DMS153 treated with DMSO at 0.1 percent for 48 hours (cell line): ENCODE measurements around the gene PKDREJ.
"Not testable (repeated sequence)": the region's sequence is repeated elsewhere in the genome, so short reads cannot be mapped to it uniquely, and the experiment has no call there.

Experiments used
- DNase-seq: peaks from one replicate; lab custom pipeline; 2025; ENCODE audit not compliant: unreplicated experiment; lab: John Stamatoyannopoulos, UW

PKDREJ gene, protein sequence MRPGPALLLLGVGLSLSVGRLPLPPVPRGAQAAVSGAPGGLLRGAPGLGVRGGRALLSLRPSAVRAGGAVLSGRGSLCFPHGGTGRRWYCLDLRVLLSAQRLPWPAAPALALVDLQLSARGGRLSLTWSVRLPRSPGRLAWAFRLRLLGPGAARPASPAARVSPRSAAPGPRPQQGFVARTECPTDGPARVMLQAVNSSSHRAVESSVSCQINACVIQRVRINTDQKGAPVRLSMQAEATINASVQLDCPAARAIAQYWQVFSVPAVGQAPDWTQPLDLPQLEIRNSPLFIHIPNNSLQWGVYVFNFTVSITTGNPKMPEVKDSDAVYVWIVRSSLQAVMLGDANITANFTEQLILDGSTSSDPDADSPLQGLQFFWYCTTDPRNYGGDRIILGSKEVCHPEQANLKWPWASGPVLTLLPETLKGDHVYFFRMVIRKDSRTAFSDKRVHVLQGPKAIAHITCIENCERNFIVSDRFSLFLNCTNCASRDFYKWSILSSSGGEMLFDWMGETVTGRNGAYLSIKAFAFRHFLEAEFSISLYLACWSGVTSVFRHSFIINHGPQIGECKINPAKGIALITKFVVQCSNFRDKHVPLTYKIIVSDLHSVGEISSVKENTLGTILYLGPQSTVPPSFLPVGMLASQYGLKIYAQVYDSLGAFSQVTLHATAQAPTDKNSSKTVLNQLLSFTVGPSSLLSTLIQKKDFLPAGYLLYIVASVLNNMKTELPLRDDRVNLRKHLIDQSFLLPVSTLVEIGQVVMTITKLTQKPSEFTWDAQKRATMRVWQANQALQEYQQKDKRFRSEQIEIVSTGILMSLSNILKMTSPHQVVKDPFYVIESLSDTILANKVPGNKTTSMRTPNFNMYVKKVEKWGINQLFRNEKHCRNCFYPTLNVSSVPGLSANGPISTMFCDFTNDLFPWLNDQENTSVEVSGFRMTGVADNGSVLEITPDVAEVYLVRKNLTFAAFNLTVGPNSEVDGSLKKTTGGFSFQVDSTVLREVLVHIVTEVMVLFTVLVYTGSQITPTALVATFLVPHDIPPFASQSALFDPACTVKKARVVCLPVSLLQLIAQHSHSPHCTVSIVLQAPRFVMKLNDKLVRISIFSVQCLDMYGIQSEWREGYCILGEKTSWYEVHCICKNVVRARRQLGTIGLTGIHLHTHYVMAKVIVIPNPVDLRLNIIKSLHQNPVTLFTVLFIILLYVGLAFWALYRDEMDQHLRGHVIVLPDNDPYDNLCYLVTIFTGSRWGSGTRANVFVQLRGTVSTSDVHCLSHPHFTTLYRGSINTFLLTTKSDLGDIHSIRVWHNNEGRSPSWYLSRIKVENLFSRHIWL (N-terminal part only)

DNA sequence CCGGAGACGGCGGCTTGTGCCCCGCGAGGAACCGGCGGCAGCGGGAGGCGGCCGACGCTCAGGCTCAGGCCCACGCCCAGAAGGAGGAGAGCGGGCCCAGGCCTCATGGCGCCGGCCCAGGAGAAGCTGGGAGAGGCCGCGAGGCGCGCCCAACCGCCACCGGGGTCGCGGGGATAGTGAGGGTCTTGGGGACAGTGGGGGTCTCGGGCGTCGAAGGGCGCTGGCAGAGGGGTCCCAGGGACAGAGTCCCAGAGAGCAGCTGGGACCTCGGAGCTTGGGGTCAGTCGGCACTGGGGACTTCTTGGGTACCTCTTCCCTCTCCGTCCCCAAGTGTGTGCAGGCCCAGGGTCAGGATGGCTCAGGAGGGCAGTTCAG, at the start of gene PKDREJ:
Gene PKDREJ, minus strand, starts transcription at position 128 of the 375 bp plus-strand sequence. Its CDS starts 21 bp downstream, at position 107.
- DNase-seq: no peak

DNA sequence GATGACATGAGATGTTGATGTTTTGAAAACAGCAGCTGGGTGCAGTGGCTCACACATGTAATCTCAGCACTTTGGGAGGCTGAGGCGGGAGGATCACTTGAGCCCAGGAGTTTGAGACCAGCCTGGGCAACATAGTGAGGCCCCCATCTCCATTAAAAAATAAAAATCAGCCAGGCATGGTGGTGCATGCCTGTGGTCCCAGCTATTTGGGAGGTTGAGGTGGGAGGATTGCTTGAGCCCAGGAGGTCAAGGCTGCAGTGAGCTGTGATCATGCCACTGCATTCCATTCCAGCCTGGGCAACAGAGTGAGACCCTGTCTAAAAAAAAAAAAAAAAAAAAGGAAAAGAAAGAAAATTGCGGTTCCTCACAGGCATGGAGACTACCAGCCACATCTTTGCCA, 49.7 kb upstream of the PKDREJ start:
- not testable (repeated sequence) for DNase-seq

DNA sequence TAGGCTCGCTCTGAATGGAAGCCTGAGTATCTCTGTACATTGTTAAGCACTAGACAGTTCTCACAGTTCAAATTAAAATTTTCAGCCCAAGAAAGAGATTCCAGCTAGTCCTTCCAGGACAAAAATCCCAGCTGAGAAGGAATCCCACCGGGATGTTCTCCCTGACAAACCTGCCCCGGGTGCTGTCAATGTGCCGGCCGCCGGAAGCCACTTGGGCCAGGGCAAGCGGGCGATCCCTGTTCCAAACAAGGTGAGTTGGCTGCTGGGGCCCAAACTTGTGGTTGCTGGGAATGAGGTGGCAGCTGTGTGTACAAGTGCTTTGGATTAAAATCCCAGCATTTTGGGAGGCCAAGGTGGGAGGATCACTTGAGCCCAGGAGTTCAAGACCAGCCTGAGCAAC, 48.9 kb upstream of the PKDREJ start:
- no peak for DNase-seq

DNA sequence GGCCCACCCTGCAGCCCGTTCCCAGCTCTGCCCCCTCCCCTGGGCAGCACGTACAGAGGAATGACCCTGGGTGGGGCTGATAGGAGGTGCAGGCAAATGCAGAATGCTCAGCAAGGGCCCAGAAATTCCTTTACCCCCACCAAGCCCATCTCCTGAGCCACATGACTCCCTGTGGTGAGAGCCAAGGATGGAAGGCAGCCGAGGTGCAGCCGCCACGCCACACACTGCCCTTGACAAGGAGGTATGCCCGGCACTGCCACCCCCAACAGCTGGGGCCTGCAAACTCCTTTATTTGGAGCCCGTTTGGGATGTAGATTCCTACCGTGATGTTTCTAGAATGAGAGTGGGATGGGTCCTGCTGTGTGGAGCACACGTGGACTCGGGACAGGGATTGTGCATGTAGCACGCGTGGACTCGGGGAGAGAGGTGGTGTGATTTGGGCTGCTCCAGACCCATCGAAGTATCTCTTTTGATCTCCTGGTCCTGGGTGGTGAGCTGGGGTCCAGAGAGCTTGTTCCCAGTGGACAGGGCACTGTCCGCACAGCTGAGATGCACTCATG, 46.5 kb upstream of the PKDREJ start:
- DNase-seq: no peak

DNA sequence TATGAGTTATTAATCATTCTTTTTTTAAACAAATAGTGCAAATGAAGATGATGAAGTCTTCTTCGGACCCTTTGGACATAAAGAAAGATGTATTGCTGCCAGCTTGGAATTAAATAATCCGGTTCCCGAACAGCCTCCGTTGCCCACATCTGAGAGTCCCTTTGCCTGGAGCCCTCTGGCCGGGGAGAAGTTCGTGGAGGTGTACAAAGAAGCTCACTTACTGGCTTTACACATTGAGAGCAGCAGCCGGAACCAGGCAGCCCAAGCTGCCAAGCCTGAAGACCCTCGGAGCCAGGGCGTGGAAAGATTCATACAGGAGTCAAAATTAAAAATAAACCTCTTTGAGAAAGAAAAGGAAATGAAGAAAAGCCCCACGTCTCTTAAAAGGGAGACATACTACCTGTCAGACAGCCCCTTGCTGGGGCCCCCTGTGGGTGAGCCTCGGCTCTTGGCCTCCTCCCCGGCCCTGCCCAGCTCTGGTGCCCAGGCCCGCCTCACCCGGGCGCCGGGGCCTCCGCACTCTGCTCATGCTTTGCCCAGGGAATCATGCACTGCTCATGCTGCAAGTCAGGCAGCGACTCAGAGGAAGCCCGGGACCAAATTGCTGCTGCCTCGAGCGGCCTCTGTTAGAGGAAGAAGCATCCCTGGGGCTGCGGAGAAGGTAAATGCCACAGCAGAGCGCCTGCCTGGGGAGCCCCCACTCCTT, 45.3 kb upstream of the PKDREJ start:
- DNase-seq: no peak

DNA sequence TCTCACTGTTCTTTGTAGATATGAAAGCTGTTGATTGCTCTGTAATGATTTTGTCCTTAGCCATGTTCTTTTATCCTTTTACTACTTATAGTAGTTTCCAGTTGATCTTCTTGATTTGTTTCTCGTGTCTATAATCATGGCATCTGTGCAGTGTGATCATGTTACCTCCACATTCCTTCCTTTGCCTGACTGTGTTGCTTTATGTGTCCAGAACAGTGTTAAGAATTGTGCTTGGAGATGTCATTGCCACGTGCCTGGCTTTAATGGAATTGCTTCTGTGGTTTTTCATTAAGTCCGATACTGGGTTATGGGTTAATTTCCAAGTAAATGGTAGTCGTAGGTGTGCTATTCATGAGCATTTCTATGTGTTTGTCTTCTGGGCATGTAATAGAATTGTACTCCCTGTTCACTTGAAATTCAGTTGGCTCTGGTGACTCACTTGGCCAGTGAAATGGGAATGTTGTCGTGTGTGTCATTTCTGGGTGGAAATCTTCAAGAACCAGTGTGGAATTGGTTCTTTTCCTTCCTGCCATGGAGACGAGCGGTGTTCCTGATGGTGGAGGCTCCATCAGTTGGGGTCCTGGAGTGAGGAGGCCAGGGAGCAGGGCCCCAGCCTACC, 40.3 kb upstream of the PKDREJ start:
- DNase-seq: no peak

DNA sequence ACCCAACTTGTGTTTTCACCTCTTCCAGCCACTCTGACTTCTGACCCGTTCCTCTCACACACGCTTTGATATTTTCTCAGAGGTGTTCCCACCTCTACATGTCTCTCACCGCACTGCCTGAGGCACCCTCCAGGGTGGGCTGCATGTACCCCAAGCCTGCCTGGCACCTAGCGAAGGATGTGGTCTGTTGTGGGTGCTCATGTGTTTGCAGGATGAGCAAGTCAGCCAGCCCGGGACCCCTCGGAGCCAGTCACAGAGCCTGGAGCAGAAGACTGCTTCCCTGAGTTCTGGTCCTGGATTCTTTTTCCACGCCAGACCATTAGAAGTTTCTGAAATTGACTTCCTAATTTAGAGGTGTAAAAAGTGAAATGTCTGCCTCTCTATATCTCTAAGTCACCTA, 37.3 kb upstream of the PKDREJ start:
- no peak for DNase-seq

DNA sequence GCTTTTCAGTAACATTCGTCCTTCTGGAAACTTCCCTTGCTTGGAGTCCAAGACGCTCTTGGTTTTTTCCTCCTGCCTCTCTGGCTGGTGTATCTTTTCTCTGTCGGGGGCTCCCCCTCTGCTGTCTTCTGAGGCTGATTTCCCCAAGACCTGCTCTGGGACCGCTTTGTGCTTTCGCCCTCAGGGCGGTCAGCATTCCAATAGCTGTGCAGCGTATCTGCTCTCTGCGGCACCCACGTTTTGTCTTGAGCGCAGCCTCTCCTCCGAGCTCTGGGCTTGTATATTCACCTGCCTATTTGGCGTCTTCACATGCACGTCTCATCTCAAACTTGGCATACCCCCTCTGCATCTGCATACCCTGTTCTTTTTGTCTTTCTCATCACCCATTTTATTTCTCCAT, 36.0 kb upstream of the PKDREJ start:
- DNase-seq: no peak

DNA sequence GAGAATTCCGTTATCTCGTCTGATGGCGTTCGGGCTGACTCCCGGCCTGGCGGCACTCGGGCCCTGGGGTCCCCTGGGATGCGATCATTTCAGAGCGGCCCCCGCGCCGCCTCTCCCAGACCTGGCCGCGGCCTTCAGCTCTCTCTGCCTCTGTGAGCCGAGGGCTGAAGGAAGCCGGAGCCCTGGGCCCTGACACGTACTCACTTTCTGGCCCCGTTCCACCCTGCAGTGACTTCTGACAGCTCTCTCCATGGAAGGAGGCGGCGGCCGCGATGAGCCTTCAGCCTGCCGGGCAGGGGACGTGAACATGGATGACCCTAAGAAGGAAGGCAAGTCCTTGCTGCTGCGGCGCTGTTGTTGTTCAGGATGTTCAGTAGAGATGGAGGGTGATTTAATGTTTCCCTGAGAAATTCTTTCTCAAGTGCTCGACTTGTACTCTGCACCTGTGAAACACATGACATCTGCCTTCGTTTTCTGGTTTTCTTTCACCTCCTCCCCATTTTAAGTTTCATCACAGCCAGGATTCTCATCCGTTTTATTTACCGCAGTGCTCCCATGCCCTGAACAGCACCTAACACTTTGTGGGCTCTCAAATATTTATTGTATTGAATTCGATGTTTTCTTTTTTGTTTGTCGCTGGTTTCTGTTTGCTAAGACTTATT, 34.1 kb upstream of the PKDREJ start:
- no peak for DNase-seq

DNA sequence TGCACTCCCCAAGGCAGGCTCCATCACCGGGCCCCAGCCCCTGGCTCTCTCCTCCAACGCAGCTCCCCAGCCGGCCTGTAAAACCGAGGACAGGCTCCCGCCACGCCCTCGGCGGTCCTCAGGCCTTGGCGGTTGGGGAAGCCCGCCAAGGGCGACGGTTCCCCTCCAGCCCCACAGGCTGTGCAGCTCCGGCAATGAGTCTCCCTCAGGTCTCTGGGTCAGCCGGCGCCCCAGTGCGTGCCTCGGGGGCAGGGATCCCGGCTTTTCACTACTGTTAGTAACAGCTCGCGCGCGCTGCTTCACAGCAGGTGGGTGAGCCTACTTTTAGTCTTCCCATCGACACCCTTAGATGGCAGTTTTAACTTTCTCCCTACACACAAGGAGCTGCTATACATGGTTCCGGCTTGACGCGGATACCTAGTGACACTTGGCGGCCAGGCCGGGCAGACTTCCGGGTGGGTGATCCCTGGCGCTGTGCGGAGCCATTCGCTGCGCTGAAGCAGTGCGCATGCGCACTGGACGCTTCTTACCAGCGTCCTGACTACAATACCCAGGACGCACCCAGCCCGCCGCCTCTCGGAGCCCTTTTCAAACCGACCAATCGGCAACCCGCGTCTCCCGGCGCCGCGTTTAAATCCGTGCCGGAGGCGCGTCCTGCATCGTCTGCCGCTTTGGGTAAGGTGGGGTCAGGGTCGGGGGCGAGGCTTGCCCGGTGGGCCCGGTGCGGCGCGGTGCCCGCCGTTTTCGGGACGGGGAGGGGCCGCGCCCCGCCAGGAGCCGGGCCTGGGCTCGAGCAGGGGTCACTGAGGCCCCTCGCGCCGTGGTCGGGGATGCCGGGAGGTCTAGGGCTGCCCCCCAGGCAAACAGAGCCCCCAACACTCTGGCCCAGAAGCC, 33.4 kb upstream of the PKDREJ start, which contains the start of gene GTSE1:
Gene GTSE1, plus strand, starts transcription at position 614 of the 894 bp plus-strand sequence. CDS start 531 bp downstream, outside the sequence.
- peak; percentile 96 for DNase-seq

DNA sequence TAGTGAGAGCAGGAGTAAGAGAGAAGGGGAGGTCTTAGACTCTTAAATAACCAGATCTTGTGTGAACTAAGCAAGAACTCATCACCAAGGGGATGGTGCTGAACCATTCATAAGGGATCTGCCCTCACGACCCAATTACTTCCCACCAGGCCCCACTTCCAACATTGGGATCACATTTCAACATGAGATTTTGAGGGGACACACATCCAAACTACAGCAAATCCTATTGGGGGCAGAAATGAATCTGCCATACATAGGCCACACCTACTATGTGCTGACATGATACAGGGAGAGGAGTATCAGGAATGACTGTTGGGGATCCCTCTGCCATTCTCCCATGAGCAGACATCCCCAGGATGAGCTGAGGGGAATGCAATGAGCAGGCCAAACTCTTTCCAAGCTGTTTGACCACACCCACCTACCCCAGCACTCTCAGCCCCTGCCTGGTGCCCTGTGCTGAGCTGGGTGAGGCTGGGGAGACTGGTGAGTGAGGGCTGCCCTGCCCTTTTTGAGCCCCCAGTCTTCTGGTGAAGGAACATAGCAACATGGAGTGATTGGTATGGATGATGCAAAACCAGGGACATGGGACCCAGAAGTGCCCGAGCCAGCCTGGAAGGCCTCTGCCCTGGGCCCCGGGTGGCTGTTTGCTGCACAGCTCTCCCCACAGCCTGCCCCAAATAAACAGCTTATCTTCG, 32.3 kb upstream of the PKDREJ start:
- no peak for DNase-seq

DNA sequence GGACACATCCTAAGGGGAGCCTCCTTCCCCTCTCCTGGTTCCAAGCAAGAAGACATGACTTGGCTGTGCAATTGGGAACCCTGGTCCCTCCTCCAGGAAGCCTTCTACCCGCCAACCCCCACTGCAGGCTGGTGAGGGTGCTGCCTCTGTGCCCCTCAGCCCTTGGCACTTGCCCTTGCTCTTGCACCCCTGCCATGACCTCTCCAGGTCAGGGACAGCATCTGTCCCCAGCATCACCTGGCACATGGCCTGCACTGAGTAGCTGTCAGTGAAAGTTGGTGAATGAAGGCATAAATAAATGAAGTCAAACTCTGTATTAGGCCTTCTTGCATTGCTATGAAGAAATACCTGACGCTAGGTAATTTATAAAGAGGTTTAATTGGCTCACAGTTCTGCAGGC, 31.6 kb upstream of the PKDREJ start:
- DNase-seq: no peak

DNA sequence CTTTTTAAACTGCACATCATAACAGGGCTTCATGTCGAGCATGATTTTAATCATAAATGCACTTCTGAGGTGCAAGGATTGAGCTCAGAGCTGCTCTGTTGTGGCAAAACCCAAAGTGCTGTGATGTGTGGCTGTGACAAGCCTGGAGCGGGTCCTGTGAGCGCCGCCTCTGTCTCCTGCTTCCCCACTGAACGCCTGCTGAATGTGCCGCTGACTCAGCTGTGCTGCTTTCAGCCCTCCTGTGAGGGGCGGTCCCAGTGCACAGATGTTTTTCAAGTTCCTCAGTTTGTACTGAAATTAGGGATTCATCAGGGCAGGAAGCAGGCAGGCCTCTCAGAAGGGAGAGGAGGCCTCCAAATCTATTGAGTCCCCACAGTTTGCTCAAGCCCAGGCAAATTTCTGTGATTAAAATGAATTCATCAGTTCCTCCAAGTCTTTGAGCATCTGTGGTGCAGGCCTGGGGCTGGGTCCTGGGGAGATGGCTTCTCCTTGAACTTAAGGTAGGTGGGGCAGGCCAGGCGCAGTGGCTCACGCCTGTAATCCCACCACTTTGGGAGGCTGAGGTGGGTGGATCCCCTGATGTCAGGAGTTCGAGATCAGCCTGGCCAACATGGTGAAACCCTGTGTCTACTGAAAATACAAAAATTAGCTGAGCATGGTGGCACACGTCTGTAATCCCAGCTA, 30.6 kb upstream of the PKDREJ start:
- no peak for DNase-seq

DNA sequence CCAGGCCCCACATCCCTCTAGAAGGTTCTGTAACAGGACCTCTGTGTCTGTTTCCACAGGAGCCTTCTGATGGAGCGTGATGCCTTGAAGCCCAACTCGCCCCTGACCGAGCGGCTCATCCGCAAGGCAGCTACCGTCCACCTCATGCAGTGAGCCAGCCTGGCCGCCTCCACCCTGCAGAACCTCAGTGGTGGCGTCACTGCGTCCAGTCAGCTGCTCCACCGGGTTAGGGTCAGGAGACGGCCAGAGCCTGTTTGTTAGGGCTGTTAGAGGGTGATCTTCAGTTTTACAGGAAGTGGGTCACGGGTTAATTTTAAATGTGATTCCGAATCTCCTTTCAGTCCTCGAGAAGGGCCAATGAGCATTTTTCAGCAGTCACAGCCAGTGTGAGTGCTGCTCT, 29.6 kb upstream of the PKDREJ start:
- no peak for DNase-seq

DNA sequence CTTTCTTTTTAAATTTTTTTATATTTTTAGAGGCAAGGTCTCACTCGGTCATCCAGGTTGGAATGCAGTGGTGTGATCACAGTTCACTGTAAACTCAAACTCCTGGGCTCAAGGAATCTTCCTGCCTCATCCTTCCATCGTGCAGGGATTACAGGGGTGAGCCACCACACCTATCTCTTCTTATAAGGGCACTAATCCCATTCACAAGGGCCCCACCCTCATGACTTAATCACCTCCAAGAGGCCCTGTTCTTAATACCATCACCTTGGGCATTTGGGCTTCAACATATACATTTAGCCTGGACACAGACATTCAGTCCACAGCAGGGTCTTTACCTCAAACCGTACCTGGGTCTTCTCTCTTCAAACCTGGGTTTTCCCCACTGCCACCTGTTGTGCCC, 29.0 kb upstream of the PKDREJ start:
- DNase-seq: no peak

DNA sequence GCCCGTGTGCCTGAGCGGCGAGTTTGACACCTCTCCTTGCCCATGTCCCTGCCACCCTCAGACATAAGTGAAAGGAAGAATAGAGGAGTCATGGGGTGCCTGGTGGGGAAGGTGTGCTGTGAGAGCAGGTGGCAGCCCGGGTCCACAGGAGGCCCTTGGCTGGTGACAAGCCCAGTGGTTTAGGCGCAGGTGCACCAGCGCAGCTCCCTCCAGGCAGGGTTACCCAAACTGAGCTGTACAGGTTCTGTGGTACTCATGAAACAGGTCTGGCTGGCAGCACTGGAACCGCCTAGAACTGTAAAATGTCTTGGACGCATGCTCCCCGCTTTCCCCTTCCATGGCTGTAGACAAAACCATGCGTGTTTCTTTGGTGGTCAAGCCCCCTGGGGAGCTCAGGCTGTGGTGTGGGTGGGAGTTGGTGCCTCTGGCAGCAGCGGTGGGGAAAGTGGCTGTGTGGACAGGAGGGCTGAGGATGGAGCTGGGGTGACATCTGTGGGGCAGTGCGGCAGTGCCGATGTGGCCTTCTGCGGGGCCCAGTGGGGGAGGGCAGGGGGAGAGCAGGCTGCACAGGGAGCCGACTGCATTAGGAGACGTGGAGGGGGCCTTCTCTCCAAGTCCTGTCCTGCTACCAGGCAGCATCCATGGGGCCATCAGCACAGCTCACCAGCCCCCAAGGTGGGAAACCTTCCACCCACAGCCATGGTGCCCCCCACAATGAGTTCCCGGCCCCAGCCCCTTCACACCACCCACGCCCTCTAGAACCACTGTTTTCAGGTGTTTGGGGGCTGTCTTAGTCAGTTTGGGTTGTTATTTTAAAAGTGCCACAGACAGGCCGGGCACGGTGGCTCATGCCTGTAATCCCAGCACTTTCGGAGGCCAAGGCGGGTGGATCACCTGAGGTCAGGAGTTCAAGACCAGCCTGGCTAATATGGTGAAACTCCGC, 28.0 kb upstream of the PKDREJ start:
- DNase-seq: no peak
